Measurements from ENCODE around the gene PNMA8A.

PNMA8A gene

DNA sequence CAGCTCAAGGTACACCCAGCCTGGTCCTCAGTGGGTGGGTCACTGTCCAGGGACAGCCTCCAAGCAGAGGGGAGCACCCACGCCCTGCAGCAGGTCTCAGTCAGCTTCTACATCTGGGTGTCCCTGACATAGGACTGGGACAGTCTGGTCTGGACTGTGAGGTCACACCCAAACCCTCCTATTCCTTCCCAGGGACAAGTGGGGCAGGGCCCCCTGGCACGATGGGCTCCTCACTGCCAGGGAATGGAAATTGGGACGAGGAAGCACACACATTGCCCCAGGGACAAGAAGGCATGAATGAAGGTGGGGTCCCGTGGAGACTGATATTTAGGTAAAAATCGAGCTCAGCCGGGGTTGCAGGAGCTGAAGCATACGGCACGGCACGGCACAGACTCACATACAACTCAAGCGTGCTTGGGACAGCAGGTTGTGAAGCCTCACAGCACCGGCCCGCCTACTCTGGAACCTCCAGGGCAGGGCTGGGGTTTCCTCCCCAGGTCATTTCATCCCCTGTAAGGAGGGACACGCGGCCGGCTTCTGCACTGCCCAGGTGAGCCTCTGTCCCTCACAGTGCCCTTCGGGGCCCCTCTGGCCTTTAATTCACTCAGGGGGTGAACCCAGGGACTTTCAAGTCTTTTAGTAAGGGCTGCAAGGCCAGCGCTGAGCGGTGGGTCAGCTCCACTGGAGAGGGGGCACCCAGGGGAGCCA, 20.8 kb upstream of the PNMA8A start:
- DNase-seq (ENCODE audit: low spot score): no peak

DNA sequence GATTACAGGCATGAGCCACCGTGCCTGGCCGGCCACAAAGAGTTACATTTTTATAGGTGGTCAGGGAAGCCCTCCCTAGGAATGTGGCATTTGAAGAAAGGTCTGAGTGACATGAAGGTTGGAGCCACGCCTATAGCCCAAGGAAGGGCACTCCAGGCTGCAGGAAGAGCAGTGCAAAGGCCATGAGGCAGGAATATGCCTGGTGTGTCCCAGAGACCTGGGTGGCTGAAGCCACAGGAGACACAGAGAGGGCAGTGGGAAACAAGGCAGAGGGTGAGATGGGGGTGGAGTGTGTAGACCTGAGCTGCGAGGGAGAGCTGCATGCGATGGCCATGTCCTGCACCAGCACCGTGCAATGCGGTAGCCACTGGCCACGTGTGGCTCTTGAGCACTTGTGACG, 19.4 kb upstream of the PNMA8A start:
- no peak for DNase-seq (ENCODE audit: low spot score)

GRCh38 chr19:46489445-46490272, 18.3 kb upstream of the PNMA8A start:
- DNase-seq (ENCODE audit: low spot score): peak; percentile 81

DNA sequence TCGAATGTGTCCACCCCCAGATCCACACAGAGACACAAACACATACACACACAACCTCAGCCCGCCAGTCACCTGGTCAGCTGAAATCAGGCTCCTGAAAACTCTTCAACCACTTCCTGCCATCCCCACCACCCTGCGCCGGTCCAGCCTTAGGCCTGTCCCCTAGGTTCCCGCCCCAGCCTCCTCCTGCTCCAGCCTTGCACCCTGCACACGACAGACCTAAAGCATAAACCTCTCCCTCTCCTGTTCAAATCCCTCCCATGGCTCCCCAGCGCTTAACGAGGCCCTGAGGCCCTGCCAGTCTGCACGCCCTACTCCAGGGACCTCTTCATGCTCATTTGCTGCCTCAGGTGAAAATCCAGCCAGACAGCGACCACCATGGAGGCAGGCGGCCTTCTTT, 17.2 kb upstream of the PNMA8A start:
- DNase-seq (ENCODE audit: low spot score): no peak

- peak; percentile 90 for DNase-seq (ENCODE audit: low spot score)
Observed at GRCh38 chr19:46487802-46488445, 16.6 kb upstream of the PNMA8A start.

DNA sequence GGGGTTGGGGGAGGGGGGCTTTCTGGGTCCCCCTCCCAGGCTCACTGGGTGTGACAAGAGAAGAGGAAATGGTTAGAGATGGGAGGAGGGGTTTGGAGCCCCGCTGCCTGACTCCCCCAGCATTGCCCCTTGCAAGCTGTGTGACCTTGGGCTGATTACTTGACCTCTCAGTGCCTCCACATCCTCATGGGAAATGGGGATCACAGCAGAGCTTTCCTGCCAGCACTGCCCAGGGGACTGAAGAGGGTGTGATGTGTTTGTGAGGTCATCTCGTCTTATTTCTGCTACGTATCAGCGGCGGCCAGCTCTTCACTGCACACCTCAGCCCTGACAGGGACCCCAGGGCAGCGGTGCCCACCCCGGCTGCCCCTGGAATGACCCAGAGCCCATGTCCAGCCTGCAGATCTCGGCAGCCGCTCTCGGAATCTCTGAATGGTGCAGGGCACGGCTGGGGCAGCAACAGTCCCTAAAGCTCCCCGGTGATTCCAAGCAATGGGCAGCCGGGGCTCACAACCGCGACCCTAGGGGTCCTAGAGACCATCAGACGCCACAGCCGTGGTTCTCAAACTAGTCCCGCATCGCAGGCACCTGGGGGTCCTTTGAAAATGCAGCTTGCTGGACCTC, 15.9 kb upstream of the PNMA8A start:
- no peak for DNase-seq (ENCODE audit: low spot score)

DNA sequence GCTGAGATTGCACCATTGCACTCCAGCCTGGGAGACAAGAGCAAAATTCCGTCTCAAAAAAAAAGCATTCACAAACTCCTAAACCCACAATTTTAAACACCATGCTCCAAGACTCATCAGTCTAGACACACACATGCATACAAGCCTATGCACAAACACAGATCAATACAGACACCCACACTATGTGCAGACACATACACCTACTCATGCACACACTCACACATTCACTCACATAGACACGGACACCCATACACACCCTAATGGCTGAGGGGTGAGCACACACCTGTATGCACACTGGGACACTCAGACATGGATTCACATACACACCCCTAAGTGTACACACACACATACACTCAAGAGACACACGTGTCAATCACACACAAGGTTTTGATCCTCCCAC, 15.0 kb upstream of the PNMA8A start:
- no peak for DNase-seq (ENCODE audit: low spot score)

- no peak for DNase-seq (ENCODE audit: low spot score)
Observed at GRCh38 chr19:46484656-46485055, 13.3 kb upstream of the PNMA8A start.

- DNase-seq (ENCODE audit: low spot score): no peak
Observed at GRCh38 chr19:46482631-46483030, 11.3 kb upstream of the PNMA8A start.

DNA sequence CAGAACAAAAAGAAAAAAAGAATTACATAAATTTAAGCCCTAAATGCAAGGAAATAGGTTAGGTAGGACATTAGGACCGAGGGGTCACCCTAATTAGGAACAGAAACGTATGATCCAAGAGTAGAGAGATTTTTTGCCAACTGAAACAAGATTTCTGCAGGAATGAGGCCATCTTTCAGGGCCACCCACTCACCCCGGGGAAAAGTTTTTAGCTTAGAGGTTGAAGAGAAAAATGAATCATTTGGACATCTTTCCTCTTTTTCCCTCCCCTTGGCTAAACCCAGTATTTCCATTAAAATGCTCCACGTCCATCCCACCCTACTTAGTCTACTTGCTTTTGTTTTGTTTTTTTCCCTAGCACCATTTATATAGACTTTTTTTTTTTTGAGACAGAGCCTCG, 10.6 kb upstream of the PNMA8A start:
- DNase-seq (ENCODE audit: low spot score): no peak

- no peak for DNase-seq (ENCODE audit: low spot score)
Observed at GRCh38 chr19:46481223-46481848, 10.0 kb upstream of the PNMA8A start.

- DNase-seq (ENCODE audit: low spot score): no peak
Observed at GRCh38 chr19:46480415-46480814, 9.1 kb upstream of the PNMA8A start.

- no peak for DNase-seq (ENCODE audit: low spot score)
Observed at GRCh38 chr19:46478356-46478986, 7.1 kb upstream of the PNMA8A start.

DNA sequence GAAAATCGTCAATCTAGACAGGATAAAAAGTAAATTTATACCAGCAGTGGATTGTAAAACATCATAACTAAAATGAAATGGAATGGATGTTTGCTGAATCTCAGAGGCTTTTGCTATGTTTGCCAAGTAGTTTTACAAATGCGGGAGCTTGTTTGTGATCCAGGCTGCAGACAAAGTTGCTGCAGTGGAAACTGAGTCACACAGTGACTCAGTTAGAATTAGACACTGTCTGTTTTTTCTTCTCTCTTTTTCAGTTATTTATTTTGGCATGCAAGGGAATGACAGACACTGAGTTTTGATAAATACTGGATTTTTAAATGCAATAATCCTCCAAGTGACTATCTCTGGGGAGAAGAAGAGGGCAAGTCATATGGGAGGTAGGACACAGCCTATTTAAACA, 4.6 kb upstream of the PNMA8A start:
- no peak for DNase-seq (ENCODE audit: low spot score)

DNA sequence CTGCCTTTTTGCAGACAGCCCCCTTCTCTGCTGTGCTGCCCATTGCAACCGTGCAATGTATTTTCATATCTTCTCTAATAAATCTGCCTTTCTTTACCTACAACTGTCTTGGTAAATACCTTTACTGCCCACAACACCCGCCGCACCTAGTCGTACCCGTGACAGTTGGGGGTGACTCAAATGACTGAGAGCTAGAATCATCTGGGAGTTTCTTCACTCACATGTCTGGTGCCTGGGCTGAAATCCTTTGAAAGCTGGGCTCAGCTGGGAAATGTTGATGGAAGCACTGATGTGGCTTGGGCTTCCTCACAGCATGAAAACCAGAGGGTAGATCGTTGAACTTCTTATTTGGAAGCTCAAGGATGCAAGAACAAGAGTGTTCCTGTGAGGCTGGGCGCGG, 2.8 kb upstream of the PNMA8A start:
- no peak for DNase-seq (ENCODE audit: low spot score)

GRCh38 chr19:46472592-46472991, 1.2 kb upstream of the PNMA8A start:
- DNase-seq (ENCODE audit: low spot score): no peak

DNA sequence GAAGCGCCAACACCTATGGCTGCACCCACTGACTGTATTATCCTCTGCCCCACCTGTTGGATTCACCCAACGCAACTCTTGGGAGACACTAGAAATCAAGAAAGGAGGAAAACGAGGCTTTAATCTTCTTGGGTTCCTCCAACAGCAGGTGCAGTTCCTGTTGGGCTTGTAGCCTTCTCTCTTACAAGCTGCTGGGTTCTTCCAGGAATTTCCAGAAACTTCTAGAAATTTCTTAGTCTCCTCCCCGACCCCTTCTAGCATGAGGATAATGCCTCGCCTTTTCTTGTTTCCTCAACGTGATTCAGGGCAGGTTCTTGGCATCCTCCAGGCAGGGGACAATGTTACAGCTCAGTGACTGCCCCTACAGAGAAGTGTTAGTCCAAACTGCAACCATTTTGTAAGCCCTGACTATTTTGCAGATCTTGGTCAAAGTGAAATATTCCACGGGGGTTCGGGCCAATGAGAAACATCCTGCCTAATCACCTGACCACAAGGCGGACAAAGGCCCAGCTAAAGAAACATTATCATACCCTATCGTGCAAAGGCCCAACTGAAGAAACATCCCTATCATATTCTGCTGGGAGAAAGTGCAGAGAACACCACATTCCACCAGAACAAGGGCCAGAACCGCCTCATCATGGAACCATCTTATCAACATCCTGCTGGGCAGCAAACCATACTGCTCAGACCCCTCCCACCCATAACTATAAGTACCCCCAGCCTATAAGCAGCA, 614 bp upstream of the PNMA8A start:
- no peak for DNase-seq (ENCODE audit: low spot score)

DNA sequence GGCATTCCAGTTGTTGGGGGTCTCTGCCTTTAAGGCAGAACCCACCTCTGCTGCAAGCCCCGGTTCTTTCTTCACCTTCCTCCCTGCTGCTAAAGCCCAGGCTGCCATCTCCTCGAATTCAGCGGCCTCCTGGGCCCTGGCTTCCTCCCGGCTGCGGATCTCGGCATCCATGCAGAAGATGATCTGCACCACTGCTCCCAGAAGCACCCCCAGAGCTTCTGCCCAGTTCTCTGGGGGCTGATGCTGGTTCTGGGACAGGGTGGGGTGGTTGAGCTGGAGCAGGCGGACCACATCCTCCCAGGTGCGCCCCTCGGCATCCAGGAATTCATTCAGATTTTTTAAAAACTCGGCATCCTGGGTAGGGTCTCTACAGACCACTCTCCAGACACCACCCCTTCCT, 987 bp downstream of the PNMA8A start:
- no peak for DNase-seq (ENCODE audit: low spot score)

DNA sequence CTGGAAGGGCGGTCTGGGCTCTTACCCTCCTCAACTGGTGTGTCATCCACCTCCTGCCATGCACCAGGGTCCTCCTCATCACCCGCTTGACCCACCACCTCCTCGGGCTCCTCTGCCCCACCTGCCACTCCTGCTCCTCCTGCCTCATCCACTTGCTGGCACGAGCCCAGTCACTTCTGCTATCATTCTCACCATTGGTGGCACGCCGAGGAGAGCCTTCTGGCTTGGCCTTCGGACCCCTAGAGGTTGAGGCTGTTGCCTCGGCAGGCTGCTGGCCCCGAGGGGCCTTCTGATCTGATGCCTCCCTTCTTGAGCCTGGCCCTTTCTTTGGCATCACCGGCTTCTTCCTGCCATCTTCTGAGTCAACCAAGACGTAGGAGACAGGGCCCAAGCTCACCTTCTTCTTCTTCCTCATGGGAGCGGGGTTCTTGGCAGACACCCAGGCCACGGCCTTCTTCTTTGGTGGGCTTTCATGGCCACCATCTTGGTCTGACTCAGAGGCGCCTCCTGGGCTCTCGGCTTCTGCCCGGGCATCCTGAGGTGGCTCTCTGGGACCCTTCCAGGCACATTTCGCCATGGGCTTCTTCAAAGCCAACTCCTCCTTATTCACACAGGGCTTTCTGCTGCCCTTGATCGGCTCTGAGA, 1.7 kb downstream of the PNMA8A start:
- DNase-seq (ENCODE audit: low spot score): no peak

DNA sequence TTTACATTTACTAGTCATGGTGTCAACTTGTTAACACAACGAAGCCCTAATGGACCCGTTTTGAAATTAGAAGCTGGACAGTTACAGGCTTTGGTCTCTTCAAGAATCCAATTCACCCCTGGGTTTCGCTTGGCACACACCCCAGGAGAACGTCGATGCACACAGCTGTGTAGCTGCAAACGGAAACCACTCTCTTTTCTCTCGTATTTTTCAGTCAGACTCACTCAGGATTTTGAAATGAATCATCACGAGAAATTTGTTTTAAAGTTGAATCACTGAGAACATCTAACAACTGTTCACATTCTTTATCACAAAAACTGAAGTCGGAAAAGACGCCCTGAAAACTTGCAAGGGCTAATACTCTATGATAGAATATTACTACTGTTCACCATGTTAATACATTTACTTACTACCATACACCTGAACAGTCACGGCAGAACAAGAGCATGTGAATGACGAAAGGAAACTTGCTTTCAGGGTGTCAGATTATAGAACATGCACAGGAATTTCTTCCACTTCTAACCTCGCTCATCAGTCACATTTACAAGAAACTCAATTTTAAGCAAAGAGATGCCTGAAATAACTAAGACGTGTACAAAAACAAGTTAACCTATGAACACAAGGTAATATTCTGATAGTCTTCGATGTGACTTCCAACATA, 4.7 kb downstream of the PNMA8A start:
- DNase-seq (ENCODE audit: low spot score): peak; percentile 86
